ENCODE data around the gene TEKT2. TPM values are rescaled to one million over a fixed set of nuclear protein-coding genes. Genes with fewer than 3 reads are reported as not detected.

TEKT2 gene
- total RNA-seq, 3 donors from 2014 or later = 0.98 to 1.2 TPM; not detected in 1

- DNase-seq (ENCODE audit: low spot score in 2 of 2) = no peak
- Histone ChIP-seq H3K4me1 (peaks cover 9 to 24% of the 10 kb centered on the region in 2 donors), H3K9me3 (no peaks in the 10 kb centered on the region), H3K4me3 (no peak overlapping the region), H3K27ac (peak overlapping the region; percentile 79 to 85), H3K36me3 (no peaks in the 10 kb centered on the region), H3K27me3 (no peaks in the 10 kb centered on the region)
- intact Hi-C loops (cut with DNase I; ENCODE audit: low total_unique reads) = no loop called here
- TF ChIP-seq POLR2AphosphoS5 (IDR thresholded peaks at IDR 0.05) (no peak), CTCF (IDR thresholded peaks at IDR 0.05) (no peak), POLR2A (IDR thresholded peaks at IDR 0.05) (no peak)
Observed at GRCh38 chr1:36093226-36093625, 9.3 kb downstream of the TEKT2 start.

GRCh38 chr1:36093929-36094328 is 10.0 kb downstream of the TEKT2 start:
- peak in 1 of 2 donors; percentile 89 for DNase-seq (ENCODE audit: low spot score in 2 of 2)
- peaks cover 6 to 24% of the 10 kb centered on the region in 2 donors for H3K4me1 ChIP-seq
- intact Hi-C loops (cut with DNase I; ENCODE audit: low total_unique reads) = no loop called here
- no peaks in the 10 kb centered on the region for H3K36me3 ChIP-seq
- H3K4me3 ChIP-seq = no peak overlapping the region
- no peaks in the 10 kb centered on the region for H3K9me3 ChIP-seq
- H3K27me3 ChIP-seq = no peaks in the 10 kb centered on the region
- TF ChIP-seq POLR2AphosphoS5 (IDR thresholded peaks at IDR 0.05) (peak in 1 of 3 donors; percentile 53), POLR2A (IDR thresholded peaks at IDR 0.05) (no peak)
- peak overlapping the region; percentile 79 to 85 for H3K27ac ChIP-seq

- H3K4me1 ChIP-seq = peaks cover 4 to 23% of the 10 kb centered on the region in 2 donors
- TF ChIP-seq POLR2AphosphoS5 (IDR thresholded peaks at IDR 0.05) (no peak), CTCF (IDR thresholded peaks at IDR 0.05) (no peak), POLR2A (IDR thresholded peaks at IDR 0.05) (no peak)
- no peaks in the 10 kb centered on the region for H3K27me3 ChIP-seq
- peak overlapping the region; percentile 79 to 85 for H3K27ac ChIP-seq
- no peak for DNase-seq (ENCODE audit: low spot score in 2 of 2)
- intact Hi-C loops (cut with DNase I; ENCODE audit: low total_unique reads) = loop anchor here (5.0 kb wide), 2 partner anchors 193 to 1848 kb away; no protein-coding TSS in a partner anchor
- no peaks in the 10 kb centered on the region for H3K9me3 ChIP-seq
- H3K36me3 ChIP-seq = no peaks in the 10 kb centered on the region
- H3K4me3 ChIP-seq = no peak overlapping the region
Observed at GRCh38 chr1:36094621-36095061, 10.7 kb downstream of the TEKT2 start.

GRCh38 chr1:36095760-36096405 is 12.0 kb downstream of the TEKT2 start:
- TF ChIP-seq POLR2AphosphoS5 (IDR thresholded peaks at IDR 0.05) (no peak), CTCF (IDR thresholded peaks at IDR 0.05) (no peak), POLR2A (IDR thresholded peaks at IDR 0.05) (no peak)
- intact Hi-C loops (cut with DNase I; ENCODE audit: low total_unique reads) = loop anchor here (5.0 kb wide), 2 partner anchors 191 to 1846 kb away; no protein-coding TSS in a partner anchor
- H3K4me3 ChIP-seq = no peak overlapping the region
- H3K9me3 ChIP-seq = no peaks in the 10 kb centered on the region
- H3K4me1 ChIP-seq = peaks cover 0 to 18% of the 10 kb centered on the region in 2 donors
- DNase-seq (ENCODE audit: low spot score in 2 of 2) = no peak
- H3K36me3 ChIP-seq = no peaks in the 10 kb centered on the region
- peak overlapping the region; percentile 35 to 79 for H3K27ac ChIP-seq
- no peaks in the 10 kb centered on the region for H3K27me3 ChIP-seq

GRCh38 chr1:36096500-36097432 is 12.9 kb downstream of the TEKT2 start:
- TF ChIP-seq CTCF (IDR thresholded peaks at IDR 0.05) (no peak), POLR2A (IDR thresholded peaks at IDR 0.05) (no peak), POLR2AphosphoS5 (IDR thresholded peaks at IDR 0.05) (no peak)
- no peaks in the 10 kb centered on the region for H3K9me3 ChIP-seq
- no peak overlapping the region for H3K4me3 ChIP-seq
- intact Hi-C loops (cut with DNase I; ENCODE audit: low total_unique reads) = loop anchor here (5.0 kb wide), 2 partner anchors 191 to 1846 kb away; no protein-coding TSS in a partner anchor
- H3K36me3 ChIP-seq = no peaks in the 10 kb centered on the region
- no peaks in the 10 kb centered on the region for H3K27me3 ChIP-seq
- H3K4me1 ChIP-seq = peaks cover 0 to 18% of the 10 kb centered on the region in 2 donors
- H3K27ac ChIP-seq = peak overlapping the region; percentile 25 to 35
- no peak for DNase-seq (ENCODE audit: low spot score in 2 of 2)

Data from breast epithelium (tissue), 4 donors.